ENCODE data around the gene MT3.

GRCh38 chr16:56604966-56605365 is 15.6 kb downstream of the MT3 start:
- no peak for TF ChIP-seq POLR2A (IDR thresholded peaks at IDR 0.05)
- no peak for TF ChIP-seq CTCF (IDR thresholded peaks at IDR 0.05)
- TF ChIP-seq POLR2AphosphoS5 (IDR thresholded peaks at IDR 0.05), result no peak
- TF ChIP-seq EP300 (IDR thresholded peaks at IDR 0.05), result no peak

All from gastroesophageal sphincter (tissue), 3 donors.